ENCODE results near the gene EPS8L3.

- no peak for TF ChIP-seq CTCF (IDR thresholded peaks at IDR 0.05; ENCODE audit: control extremely low read depth in 1 of 3, insufficient read depth in 1 of 3, low read depth in 1 of 3, low read length in 3 of 3)
- no peak for TF ChIP-seq SP1 (IDR thresholded peaks at IDR 0.05; ENCODE audit: low read depth, low read length)
- no peak for TF ChIP-seq ZNF274 (IDR thresholded peaks at IDR 0.05; ENCODE audit: borderline replicate concordance, extremely low read depth, low read length)
- TF ChIP-seq POLR2A (IDR thresholded peaks at IDR 0.05; ENCODE audit: control extremely low read depth in 1 of 2, low read depth in 2 of 2, low read length in 2 of 2): no peak
- no peak for TF ChIP-seq BRCA1 (IDR thresholded peaks at IDR 0.05; ENCODE audit: low read depth, low read length)
- no peak for TF ChIP-seq EP300 (IDR thresholded peaks at IDR 0.05; ENCODE audit: borderline replicate concordance in 1 of 2, low read depth in 2 of 2, low read length in 2 of 2)
- TF ChIP-seq CBX8 (IDR thresholded peaks at IDR 0.05; ENCODE audit: borderline replicate concordance, low read depth, low read length): no peak
- TF ChIP-seq EZH2 (IDR thresholded peaks at IDR 0.05; ENCODE audit: low read depth, low read length, severe bottlenecking): no peak
Measured at GRCh38 chr1:109732390-109732881, 31.3 kb downstream of the EPS8L3 start.

Measured in H1 (cell line).